ENCODE data around the gene SLC2A5.

SLC2A5 gene

GRCh38 chr1:9061252-9061960, 8.0 kb downstream of the SLC2A5 start:
- no peaks in the 10 kb centered on the region for H3K27me3 ChIP-seq (ENCODE audit: control insufficient read depth, insufficient read depth, low read length)
- H3K4me1 ChIP-seq (ENCODE audit: control insufficient read depth, insufficient read depth, low read length) = no peaks in the 10 kb centered on the region; the same call in 1 of the 2 replicates
- no peak overlapping the region for H3K9ac ChIP-seq (ENCODE audit: low read length)
- H3K4me3 ChIP-seq (ENCODE audit: low read depth, low read length) = no peak overlapping the region
- no peaks in the 10 kb centered on the region for H3K36me3 ChIP-seq (ENCODE audit: control insufficient read depth, insufficient read depth, low read length)
- H3K27ac ChIP-seq (ENCODE audit: low read depth, low read length) = no peak overlapping the region
- H3K9me3 ChIP-seq (ENCODE audit: control insufficient read depth, insufficient read depth, low read depth, low read length) = no peaks in the 10 kb centered on the region

GRCh38 chr1:9059891-9060744, 9.3 kb downstream of the SLC2A5 start:
- Histone ChIP-seq H3K27ac (ENCODE audit: low read depth, low read length) (no peak overlapping the region), H3K9me3 (ENCODE audit: control insufficient read depth, insufficient read depth, low read depth, low read length) (no peaks in the 10 kb centered on the region), H3K4me1 (ENCODE audit: control insufficient read depth, insufficient read depth, low read length) (no peaks in the 10 kb centered on the region; the same call in 1 of the 2 replicates), H3K9ac (ENCODE audit: low read length) (no peak overlapping the region), H3K27me3 (ENCODE audit: control insufficient read depth, insufficient read depth, low read length) (no peaks in the 10 kb centered on the region), H3K4me3 (ENCODE audit: low read depth, low read length) (no peak overlapping the region), H3K36me3 (ENCODE audit: control insufficient read depth, insufficient read depth, low read length) (no peaks in the 10 kb centered on the region)

GRCh38 chr1:9058465-9058864, 11.0 kb downstream of the SLC2A5 start:
- Histone ChIP-seq H3K4me1 (ENCODE audit: control insufficient read depth, insufficient read depth, low read length) (no peaks in the 10 kb centered on the region), H3K36me3 (ENCODE audit: control insufficient read depth, insufficient read depth, low read length) (no peaks in the 10 kb centered on the region), H3K27ac (ENCODE audit: low read depth, low read length) (no peak overlapping the region), H3K9me3 (ENCODE audit: control insufficient read depth, insufficient read depth, low read depth, low read length) (no peaks in the 10 kb centered on the region), H3K9ac (ENCODE audit: low read length) (no peak overlapping the region), H3K4me3 (ENCODE audit: low read depth, low read length) (no peak overlapping the region), H3K27me3 (ENCODE audit: control insufficient read depth, insufficient read depth, low read length) (no peaks in the 10 kb centered on the region)

GRCh38 chr1:9057851-9058250, 11.6 kb downstream of the SLC2A5 start:
- Histone ChIP-seq H3K9ac (ENCODE audit: low read length) (no peak overlapping the region), H3K9me3 (ENCODE audit: control insufficient read depth, insufficient read depth, low read depth, low read length) (no peaks in the 10 kb centered on the region), H3K27me3 (ENCODE audit: control insufficient read depth, insufficient read depth, low read length) (no peaks in the 10 kb centered on the region), H3K4me3 (ENCODE audit: low read depth, low read length) (no peak overlapping the region), H3K36me3 (ENCODE audit: control insufficient read depth, insufficient read depth, low read length) (no peaks in the 10 kb centered on the region), H3K27ac (ENCODE audit: low read depth, low read length) (no peak overlapping the region), H3K4me1 (ENCODE audit: control insufficient read depth, insufficient read depth, low read length) (no peaks in the 10 kb centered on the region)

DNA sequence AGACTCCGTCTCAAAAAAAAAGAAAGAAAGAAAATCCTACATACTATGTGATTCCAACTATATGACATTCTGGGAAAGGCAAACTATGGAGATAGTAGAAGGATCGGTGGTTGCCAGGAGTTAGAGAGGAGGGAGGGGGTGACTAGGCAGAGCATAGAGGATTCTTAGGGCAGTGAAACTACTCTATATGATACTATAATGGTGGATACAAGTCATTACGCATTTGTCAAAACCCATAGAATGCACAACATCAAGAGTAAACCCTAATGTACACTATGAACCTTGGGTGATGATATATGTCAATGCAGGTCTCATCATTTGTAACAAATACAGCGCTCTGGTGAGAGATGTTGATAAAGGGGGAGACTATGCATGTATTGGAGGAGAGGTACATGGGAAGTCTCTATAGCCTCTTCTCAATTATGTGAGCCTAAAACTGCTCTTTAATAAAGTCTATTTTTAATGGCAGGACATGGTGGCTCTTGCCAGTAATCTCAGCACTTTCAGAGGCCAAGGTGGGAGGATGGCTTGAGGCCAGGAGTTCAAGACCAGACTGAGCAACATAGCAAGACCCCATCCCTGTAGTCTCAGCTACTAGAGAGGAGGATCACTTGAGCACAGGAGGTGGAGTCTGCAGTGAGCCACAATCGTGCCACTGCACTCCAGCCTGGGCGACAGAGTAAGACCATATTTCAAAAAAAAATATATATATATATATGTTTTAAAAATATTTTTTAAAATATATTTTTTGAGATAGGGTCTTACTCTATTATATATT, 17.0 kb downstream of the SLC2A5 start:
- H3K27me3 ChIP-seq (ENCODE audit: control insufficient read depth, insufficient read depth, low read length) = no peaks in the 10 kb centered on the region
- H3K9me3 ChIP-seq (ENCODE audit: control insufficient read depth, insufficient read depth, low read depth, low read length) = no peaks in the 10 kb centered on the region
- H3K27ac ChIP-seq (ENCODE audit: low read depth, low read length) = no peak overlapping the region
- H3K4me1 ChIP-seq (ENCODE audit: control insufficient read depth, insufficient read depth, low read length) = peaks cover 10% of the 10 kb centered on the region
- H3K36me3 ChIP-seq (ENCODE audit: control insufficient read depth, insufficient read depth, low read length) = no peaks in the 10 kb centered on the region
- H3K9ac ChIP-seq (ENCODE audit: low read length) = no peak overlapping the region
- no peak overlapping the region for H3K4me3 ChIP-seq (ENCODE audit: low read depth, low read length)

- H3K4me1 ChIP-seq (ENCODE audit: control insufficient read depth, insufficient read depth, low read length) = peaks cover 10% of the 10 kb centered on the region
- H3K9me3 ChIP-seq (ENCODE audit: control insufficient read depth, insufficient read depth, low read depth, low read length) = no peaks in the 10 kb centered on the region
- no peak overlapping the region for H3K4me3 ChIP-seq (ENCODE audit: low read depth, low read length)
- H3K27me3 ChIP-seq (ENCODE audit: control insufficient read depth, insufficient read depth, low read length) = no peaks in the 10 kb centered on the region
- no peak overlapping the region for H3K27ac ChIP-seq (ENCODE audit: low read depth, low read length)
- H3K9ac ChIP-seq (ENCODE audit: low read length) = no peak overlapping the region
- H3K36me3 ChIP-seq (ENCODE audit: control insufficient read depth, insufficient read depth, low read length) = no peaks in the 10 kb centered on the region
These were observed 18.1 kb downstream of the SLC2A5 start for GRCh38 chr1:9051379-9051778.

DNA sequence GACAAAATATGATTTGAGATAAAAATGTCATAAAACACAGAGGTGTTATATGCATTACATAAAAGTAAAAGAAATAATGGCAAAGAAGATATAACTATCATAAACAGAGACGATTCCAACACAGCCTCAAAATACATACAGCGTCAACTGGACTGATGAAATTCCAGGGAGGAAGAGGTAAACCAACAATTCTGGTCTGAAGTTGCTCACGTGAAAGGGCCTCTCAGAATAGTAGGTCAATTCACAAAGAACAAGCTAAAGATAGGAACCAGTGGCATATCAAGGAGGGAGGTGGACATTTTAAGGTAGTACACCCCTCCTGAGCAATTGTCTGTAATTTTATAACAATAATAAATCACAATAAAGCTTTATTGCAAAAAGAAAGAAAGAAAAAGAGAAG, 18.6 kb downstream of the SLC2A5 start:
- Histone ChIP-seq H3K9ac (ENCODE audit: low read length) (no peak overlapping the region), H3K36me3 (ENCODE audit: control insufficient read depth, insufficient read depth, low read length) (no peaks in the 10 kb centered on the region), H3K4me1 (ENCODE audit: control insufficient read depth, insufficient read depth, low read length) (peaks cover 10% of the 10 kb centered on the region), H3K27ac (ENCODE audit: low read depth, low read length) (no peak overlapping the region), H3K27me3 (ENCODE audit: control insufficient read depth, insufficient read depth, low read length) (no peaks in the 10 kb centered on the region), H3K4me3 (ENCODE audit: low read depth, low read length) (no peak overlapping the region), H3K9me3 (ENCODE audit: control insufficient read depth, insufficient read depth, low read depth, low read length) (no peaks in the 10 kb centered on the region)

DNA sequence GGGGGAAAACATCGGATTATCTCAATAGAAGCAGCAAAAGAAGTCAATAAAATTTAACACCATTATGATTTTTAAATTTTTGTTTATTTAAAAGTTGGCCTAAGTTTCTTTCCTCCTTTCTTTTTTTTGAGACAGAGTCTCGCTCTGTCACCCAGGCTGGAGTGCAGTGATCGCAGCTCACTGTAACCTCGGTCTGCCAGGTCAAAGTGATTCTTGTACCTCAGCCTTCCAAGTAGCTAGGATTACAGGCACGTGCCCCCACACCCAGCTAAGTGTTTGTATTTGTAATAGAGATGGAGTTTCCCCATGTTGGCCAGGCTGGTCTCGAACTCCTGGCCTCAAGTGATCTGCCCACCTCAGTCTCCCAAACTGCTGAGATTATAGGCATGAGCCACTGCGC, 20.9 kb downstream of the SLC2A5 start:
- H3K36me3 ChIP-seq (ENCODE audit: control insufficient read depth, insufficient read depth, low read length) = no peaks in the 10 kb centered on the region
- no peaks in the 10 kb centered on the region for H3K9me3 ChIP-seq (ENCODE audit: control insufficient read depth, insufficient read depth, low read depth, low read length)
- no peak overlapping the region for H3K9ac ChIP-seq (ENCODE audit: low read length)
- H3K4me1 ChIP-seq (ENCODE audit: control insufficient read depth, insufficient read depth, low read length) = peaks cover 10% of the 10 kb centered on the region
- no peak overlapping the region for H3K27ac ChIP-seq (ENCODE audit: low read depth, low read length)
- no peaks in the 10 kb centered on the region for H3K27me3 ChIP-seq (ENCODE audit: control insufficient read depth, insufficient read depth, low read length)
- no peak overlapping the region for H3K4me3 ChIP-seq (ENCODE audit: low read depth, low read length)

DNA sequence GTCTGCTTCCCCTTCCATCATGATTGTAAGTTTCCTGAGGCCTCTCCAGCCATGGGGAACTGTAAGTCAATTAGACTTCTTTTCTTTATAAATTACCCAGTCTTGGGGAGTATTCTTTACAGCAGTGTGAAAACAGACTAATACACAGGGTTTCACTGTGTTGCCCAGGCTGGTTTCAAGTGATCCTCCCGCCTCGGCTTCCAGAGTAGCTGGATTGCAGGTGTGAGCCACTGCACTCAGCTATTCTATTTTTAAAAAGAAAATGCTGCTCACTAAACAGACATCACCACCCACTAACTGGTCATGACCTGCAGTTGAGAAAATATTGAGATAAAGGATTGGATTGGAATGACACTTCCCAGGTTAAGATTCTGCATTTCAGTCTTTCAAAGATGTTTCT, 22.4 kb downstream of the SLC2A5 start:
- Histone ChIP-seq H3K4me1 (ENCODE audit: control insufficient read depth, insufficient read depth, low read length) (peaks cover 10% of the 10 kb centered on the region), H3K27me3 (ENCODE audit: control insufficient read depth, insufficient read depth, low read length) (no peaks in the 10 kb centered on the region), H3K9ac (ENCODE audit: low read length) (no peak overlapping the region), H3K27ac (ENCODE audit: low read depth, low read length) (no peak overlapping the region), H3K36me3 (ENCODE audit: control insufficient read depth, insufficient read depth, low read length) (no peaks in the 10 kb centered on the region), H3K9me3 (ENCODE audit: control insufficient read depth, insufficient read depth, low read depth, low read length) (no peaks in the 10 kb centered on the region), H3K4me3 (ENCODE audit: low read depth, low read length) (no peak overlapping the region)

GRCh38 chr1:9045861-9046510, 23.4 kb downstream of the SLC2A5 start:
- Histone ChIP-seq H3K27ac (ENCODE audit: low read depth, low read length) (no peak overlapping the region), H3K27me3 (ENCODE audit: control insufficient read depth, insufficient read depth, low read length) (no peaks in the 10 kb centered on the region), H3K4me3 (ENCODE audit: low read depth, low read length) (no peak overlapping the region), H3K9me3 (ENCODE audit: control insufficient read depth, insufficient read depth, low read depth, low read length) (no peaks in the 10 kb centered on the region), H3K9ac (ENCODE audit: low read length) (no peak overlapping the region), H3K4me1 (ENCODE audit: control insufficient read depth, insufficient read depth, low read length) (peaks cover 4% of the 10 kb centered on the region; the same call in 1 of the 2 replicates), H3K36me3 (ENCODE audit: control insufficient read depth, insufficient read depth, low read length) (no peaks in the 10 kb centered on the region)
